ENCODE results near the gene LSMEM2.

LSMEM2 gene

DNA sequence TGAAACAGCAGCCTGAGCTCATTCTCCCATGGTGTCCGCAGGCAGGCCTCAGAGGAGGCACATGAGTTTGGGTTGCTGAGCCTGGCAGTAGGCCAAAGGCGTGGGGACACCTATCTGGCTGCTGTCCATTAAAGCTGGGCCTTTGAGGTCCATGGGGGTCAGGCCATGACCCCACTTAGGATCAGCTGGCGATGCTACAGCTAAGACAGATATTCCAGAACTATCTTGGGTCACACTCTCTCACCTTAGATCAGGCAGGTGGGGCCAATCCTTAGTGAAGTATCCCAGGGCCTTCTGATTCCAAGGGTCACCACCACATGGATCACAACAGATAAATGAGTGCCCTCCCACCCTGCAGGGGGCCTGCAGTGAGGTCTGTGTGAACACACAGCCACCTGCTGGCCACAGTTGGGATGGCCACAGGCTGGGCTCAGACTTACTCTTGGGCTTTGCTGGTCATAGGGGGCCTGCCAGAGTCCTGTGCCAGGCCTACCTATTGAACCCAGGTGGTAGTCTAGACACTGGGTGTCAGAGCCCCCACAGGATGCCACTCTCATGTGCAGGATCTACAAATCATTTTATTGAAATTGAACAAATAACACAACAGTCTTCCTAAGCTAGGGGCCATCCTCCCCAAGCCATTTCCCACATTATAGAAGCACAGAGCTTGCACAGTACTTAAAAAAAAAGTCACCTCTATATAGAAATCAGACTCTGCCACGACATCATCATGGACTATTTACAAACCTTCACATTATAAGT, 45.6 kb downstream of the LSMEM2 start:
- Histone ChIP-seq H2AFZ (ENCODE audit: low read length, unreplicated experiment) (no peak overlapping the region), H3K4me3 (ENCODE audit: low read depth, low read length) (no peak overlapping the region), H3K27ac (ENCODE audit: low read depth, low read length) (no peak overlapping the region), H3K4me1 (ENCODE audit: control insufficient read depth, insufficient read depth, low read length, unreplicated experiment) (peaks cover 35% of the 10 kb centered on the region), H3K79me2 (ENCODE audit: control insufficient read depth, insufficient read depth, low read length, unreplicated experiment) (peaks cover 23% of the 10 kb centered on the region), H3K36me3 (ENCODE audit: insufficient read depth, low read length) (peaks cover under 1% of the 10 kb centered on the region; the same call in 1 of the 2 replicates), H3K27me3 (ENCODE audit: insufficient read depth, low read length) (no peaks in the 10 kb centered on the region)

DNA sequence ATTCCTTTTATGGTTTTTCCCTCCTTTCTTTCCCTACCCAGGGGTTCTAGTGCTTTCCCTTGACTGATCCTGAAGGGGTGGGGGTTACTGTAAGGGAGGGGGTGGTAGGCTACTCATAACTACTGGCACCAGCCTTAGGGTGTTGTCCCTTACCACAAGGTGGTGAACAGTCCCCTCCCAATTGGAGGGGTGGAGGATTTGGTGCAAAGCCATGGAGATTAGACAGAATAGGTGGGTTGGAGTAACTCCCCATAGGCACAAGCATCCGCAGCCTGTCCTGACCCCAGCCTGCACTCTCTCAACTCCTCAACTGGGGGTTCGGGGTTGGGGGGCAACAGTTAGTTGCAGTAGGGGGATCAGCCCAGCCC, 46.2 kb downstream of the LSMEM2 start:
- Histone ChIP-seq H2AFZ (ENCODE audit: low read length, unreplicated experiment) (no peak overlapping the region), H3K27me3 (ENCODE audit: insufficient read depth, low read length) (no peaks in the 10 kb centered on the region), H3K27ac (ENCODE audit: low read depth, low read length) (no peak overlapping the region), H3K4me1 (ENCODE audit: control insufficient read depth, insufficient read depth, low read length, unreplicated experiment) (peaks cover 33% of the 10 kb centered on the region), H3K36me3 (ENCODE audit: insufficient read depth, low read length) (peaks cover 5% of the 10 kb centered on the region; the same call in 1 of the 2 replicates), H3K79me2 (ENCODE audit: control insufficient read depth, insufficient read depth, low read length, unreplicated experiment) (peaks cover 18% of the 10 kb centered on the region), H3K4me3 (ENCODE audit: low read depth, low read length) (no peak overlapping the region)

DNA sequence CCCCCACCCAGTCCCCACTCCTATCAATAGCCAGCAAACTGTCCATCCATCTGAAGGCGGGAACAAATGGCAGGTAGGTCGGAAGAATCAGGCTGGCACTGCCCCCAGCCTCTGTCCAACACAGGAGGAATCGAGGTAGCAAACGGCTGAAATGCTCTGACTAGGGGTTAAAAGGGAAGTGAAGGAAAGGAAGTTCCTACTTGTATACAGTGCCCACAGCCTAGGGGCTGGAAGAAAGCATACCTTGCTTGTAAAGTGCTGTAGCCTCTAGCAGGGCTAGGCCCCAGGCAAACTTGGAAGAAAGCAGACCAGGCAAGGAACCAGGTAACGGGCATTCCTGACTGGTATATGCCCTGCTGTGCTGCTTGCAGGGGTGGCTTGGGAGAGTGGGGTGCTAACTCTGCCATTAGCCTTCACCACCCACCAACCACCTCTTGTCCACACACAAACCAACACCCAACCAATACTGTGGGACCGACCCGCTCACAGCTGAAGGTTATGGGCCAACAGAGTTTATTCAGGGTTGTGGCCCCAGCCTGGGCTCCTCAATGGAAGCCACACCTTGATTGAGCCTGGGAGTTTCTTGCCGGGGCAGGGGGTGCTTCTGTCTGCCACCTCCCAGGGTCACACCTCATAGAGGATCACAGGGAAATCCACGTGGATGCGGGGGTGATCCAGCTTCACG, 46.8 kb downstream of the LSMEM2 start:
- H3K36me3 ChIP-seq (ENCODE audit: insufficient read depth, low read length): peaks cover 7% of the 10 kb centered on the region; the same call in 1 of the 2 replicates
- no peak overlapping the region for H3K4me3 ChIP-seq (ENCODE audit: low read depth, low read length)
- peaks cover 29% of the 10 kb centered on the region for H3K4me1 ChIP-seq (ENCODE audit: control insufficient read depth, insufficient read depth, low read length, unreplicated experiment)
- H2AFZ ChIP-seq (ENCODE audit: low read length, unreplicated experiment): no peak overlapping the region
- H3K79me2 ChIP-seq (ENCODE audit: control insufficient read depth, insufficient read depth, low read length, unreplicated experiment): peaks cover 14% of the 10 kb centered on the region
- no peaks in the 10 kb centered on the region for H3K27me3 ChIP-seq (ENCODE audit: insufficient read depth, low read length)
- H3K27ac ChIP-seq (ENCODE audit: low read depth, low read length): no peak overlapping the region

DNA sequence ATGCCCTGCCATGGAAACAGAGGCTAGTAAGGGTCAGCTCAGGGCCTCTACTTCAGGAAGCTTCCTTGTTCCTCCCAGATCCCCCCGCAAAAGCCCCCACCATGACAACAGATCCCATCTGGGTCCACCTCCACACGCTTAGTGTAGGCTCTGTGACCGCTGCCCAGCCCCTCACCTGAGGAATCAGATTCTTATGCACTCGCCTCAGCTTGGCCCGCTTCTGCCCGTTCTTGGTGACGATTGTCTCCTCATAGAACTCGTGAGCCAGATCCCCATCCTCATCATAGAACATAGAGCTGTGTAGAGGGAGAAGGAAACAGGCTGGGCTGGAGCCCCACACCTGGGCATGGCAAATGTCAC, 47.3 kb downstream of the LSMEM2 start:
- Histone ChIP-seq H3K36me3 (ENCODE audit: insufficient read depth, low read length) (peaks cover 8% of the 10 kb centered on the region; the same call in 1 of the 2 replicates), H3K27ac (ENCODE audit: low read depth, low read length) (no peak overlapping the region), H3K27me3 (ENCODE audit: insufficient read depth, low read length) (no peaks in the 10 kb centered on the region), H3K4me3 (ENCODE audit: low read depth, low read length) (no peak overlapping the region; the same call in 1 of the 2 replicates), H2AFZ (ENCODE audit: low read length, unreplicated experiment) (no peak overlapping the region), H3K79me2 (ENCODE audit: control insufficient read depth, insufficient read depth, low read length, unreplicated experiment) (peaks cover 14% of the 10 kb centered on the region), H3K4me1 (ENCODE audit: control insufficient read depth, insufficient read depth, low read length, unreplicated experiment) (peaks cover 29% of the 10 kb centered on the region)

DNA sequence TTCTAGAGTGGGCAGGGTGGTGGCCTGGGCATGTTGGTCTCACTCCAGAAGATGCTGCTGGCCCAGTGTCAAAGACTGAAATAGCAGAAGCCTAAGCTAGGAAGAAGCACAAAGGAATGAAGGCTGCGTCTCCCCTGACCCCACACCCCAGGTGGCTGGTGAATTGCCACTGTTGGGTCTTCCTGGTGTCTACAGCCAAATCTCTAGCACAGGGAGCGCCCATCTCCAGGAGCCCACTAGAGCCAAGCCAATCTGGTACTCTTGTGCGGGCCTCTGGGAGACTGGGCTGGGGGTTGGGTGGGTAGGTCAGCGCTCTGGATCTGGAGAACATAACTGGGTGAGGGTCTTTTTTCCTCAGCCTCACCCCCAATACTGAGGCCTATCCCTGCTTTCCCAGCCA, 48.2 kb downstream of the LSMEM2 start:
- Histone ChIP-seq H2AFZ (ENCODE audit: low read length, unreplicated experiment) (no peak overlapping the region), H3K27me3 (ENCODE audit: insufficient read depth, low read length) (no peaks in the 10 kb centered on the region), H3K79me2 (ENCODE audit: control insufficient read depth, insufficient read depth, low read length, unreplicated experiment) (peaks cover 20% of the 10 kb centered on the region), H3K36me3 (ENCODE audit: insufficient read depth, low read length) (peaks cover 17% of the 10 kb centered on the region; the same call in 1 of the 2 replicates), H3K4me3 (ENCODE audit: low read depth, low read length) (peak overlapping the region; percentile 87), H3K27ac (ENCODE audit: low read depth, low read length) (no peak overlapping the region), H3K4me1 (ENCODE audit: control insufficient read depth, insufficient read depth, low read length, unreplicated experiment) (peaks cover 24% of the 10 kb centered on the region)

DNA sequence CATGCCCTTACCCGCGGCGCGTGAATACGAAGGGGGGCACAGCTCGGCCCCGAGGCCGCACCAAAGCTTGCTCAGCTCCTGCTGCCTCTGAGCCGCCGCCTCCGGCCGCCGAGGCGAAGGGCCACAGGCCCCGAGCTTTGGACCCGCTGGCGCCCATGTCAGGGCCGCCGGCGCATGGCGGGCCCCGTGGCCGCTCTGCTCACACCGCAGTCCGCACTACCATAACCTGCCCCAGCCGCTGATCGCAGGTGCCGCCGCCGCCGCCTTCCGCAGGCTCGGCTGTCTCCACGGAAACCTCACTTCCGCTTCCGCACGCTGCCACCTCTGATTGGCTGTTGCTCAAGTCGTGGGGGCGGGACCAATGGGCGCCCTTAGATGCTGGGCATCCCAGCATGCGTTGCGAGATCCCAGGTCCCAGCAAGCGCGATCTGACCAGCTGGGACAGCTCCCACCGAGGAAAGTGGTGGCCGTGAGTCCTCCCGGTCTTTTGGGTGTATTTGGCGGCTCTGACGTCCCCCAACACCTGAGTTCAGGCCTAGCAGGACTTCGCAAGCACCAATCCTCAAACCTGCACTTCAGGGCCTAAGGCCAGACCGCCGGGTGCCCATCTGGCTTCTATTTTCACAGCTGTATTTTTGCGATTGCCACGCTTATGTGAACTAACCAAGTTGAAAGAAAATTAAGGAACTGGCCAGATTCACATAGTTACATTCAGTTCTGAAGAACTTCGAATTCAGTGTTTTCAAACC, 49.2 kb downstream of the LSMEM2 start, which contains the start of gene TUSC2:
TUSC2 (minus strand) TSS at position 281 of the 749 bp plus-strand sequence; CDS start at position 157, 124 bp downstream.
- Histone ChIP-seq H3K79me2 (ENCODE audit: control insufficient read depth, insufficient read depth, low read length, unreplicated experiment) (peaks cover 30% of the 10 kb centered on the region), H3K4me1 (ENCODE audit: control insufficient read depth, insufficient read depth, low read length, unreplicated experiment) (peaks cover 17% of the 10 kb centered on the region), H3K4me3 (ENCODE audit: low read depth, low read length) (peak within 1 kb of the TSS; percentile 87), H3K27me3 (ENCODE audit: insufficient read depth, low read length) (no peaks in the 10 kb centered on the region), H3K36me3 (ENCODE audit: insufficient read depth, low read length) (peaks cover 19% of the 10 kb centered on the region; the same call in 1 of the 2 replicates), H2AFZ (ENCODE audit: low read length, unreplicated experiment) (peak within 1 kb of the TSS; percentile 8), H3K27ac (ENCODE audit: low read depth, low read length) (peak within 1 kb of the TSS; percentile 66)

DNA sequence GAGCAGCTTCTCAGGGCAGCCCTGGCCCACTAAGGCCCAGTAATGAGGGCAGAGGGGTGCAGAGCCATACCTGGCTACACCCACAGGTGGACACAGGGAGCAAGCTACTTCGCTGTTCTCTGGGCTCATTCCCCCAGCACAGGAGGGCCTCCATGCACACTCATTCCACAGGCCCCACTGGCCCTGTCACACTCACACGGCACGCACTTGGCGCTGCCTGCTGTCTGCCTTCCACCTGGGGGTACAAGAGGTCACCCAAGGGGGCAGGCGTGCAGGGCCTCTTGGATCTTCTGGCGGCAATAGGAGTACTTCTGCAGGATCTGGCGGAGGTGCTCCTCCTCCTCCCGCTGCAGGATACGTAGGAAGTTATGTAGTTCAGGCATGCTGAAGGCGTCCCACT, 51.4 kb downstream of the LSMEM2 start:
- Histone ChIP-seq H3K79me2 (ENCODE audit: control insufficient read depth, insufficient read depth, low read length, unreplicated experiment) (peaks cover 52% of the 10 kb centered on the region), H3K27me3 (ENCODE audit: insufficient read depth, low read length) (no peaks in the 10 kb centered on the region), H3K4me3 (ENCODE audit: low read depth, low read length) (no peak overlapping the region), H3K4me1 (ENCODE audit: control insufficient read depth, insufficient read depth, low read length, unreplicated experiment) (peaks cover 26% of the 10 kb centered on the region), H3K27ac (ENCODE audit: low read depth, low read length) (no peak overlapping the region), H2AFZ (ENCODE audit: low read length, unreplicated experiment) (no peak overlapping the region), H3K36me3 (ENCODE audit: insufficient read depth, low read length) (peaks cover 19% of the 10 kb centered on the region; the same call in 1 of the 2 replicates)

DNA sequence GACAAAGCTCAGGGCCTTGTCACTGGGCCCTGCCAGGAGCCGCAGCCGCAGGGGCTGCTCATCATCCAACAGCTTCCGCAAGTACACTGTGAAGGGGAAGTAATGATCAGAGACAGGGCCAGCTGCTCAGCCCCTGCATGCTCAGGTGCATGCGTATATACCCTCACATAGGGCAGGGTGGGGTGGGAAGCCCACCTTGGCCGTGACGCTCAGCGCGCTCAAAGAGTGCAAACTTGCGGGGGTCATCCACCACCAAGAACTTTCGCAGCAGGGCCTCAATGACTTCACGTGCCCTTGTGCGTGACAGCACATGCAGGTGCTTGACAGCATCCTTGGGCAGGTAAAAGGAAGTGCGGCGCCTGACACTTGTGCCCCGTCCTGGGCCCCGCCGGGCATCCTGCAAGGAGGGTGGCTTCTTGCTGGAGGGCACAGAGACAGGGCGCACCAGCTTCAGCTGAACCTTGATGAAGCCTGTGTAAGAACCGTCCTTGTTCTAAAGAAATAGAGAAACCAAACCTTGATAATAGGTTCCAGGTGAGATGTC, 52.5 kb downstream of the LSMEM2 start:
- Histone ChIP-seq H3K79me2 (ENCODE audit: control insufficient read depth, insufficient read depth, low read length, unreplicated experiment) (peaks cover 63% of the 10 kb centered on the region), H3K4me1 (ENCODE audit: control insufficient read depth, insufficient read depth, low read length, unreplicated experiment) (peaks cover 31% of the 10 kb centered on the region), H3K36me3 (ENCODE audit: insufficient read depth, low read length) (peaks cover 19% of the 10 kb centered on the region; the same call in 1 of the 2 replicates)

DNA sequence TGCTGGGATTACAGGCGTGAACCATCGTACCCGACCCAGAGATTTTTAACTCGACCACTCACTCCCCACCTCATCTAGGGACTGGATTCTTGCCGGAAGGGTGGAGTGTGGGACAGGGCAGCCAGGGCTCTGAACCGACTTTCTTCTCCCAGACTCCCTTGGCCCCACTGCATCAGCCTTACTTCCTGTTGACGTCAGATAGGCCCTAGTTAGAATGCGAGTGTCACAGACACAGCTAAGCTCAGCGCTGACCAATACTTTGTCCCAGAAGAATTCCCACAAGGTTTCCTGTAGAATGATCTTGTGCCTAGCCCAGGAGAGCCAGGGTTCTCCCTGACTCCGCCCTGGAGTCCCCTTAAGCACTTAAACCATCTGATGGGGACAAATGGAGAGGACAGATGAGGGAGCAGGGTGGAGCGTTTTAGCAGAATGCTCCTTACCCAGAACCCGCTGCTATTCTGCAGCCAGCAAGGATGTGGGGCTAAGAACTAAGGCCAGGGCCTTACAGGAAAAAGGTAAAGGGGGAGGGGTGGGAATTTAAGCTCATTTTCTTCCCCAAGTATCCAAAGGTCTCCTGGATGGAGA, 54.9 kb downstream of the LSMEM2 start:
- H3K27ac ChIP-seq (ENCODE audit: low read depth, low read length): peak overlapping the region; percentile 93
- H3K79me2 ChIP-seq (ENCODE audit: control insufficient read depth, insufficient read depth, low read length, unreplicated experiment): peaks cover 69% of the 10 kb centered on the region
- no peaks in the 10 kb centered on the region for H3K27me3 ChIP-seq (ENCODE audit: insufficient read depth, low read length)
- H3K36me3 ChIP-seq (ENCODE audit: insufficient read depth, low read length): peaks cover 19% of the 10 kb centered on the region; the same call in 1 of the 2 replicates
- H3K4me3 ChIP-seq (ENCODE audit: low read depth, low read length): peak overlapping the region; percentile 94
- peaks cover 34% of the 10 kb centered on the region for H3K4me1 ChIP-seq (ENCODE audit: control insufficient read depth, insufficient read depth, low read length, unreplicated experiment)
- no peak overlapping the region for H2AFZ ChIP-seq (ENCODE audit: low read length, unreplicated experiment)

More for the DNA sequence above, 52.5 kb downstream of the LSMEM2 start:
- Histone ChIP-seq H3K27me3 (ENCODE audit: insufficient read depth, low read length) (no peaks in the 10 kb centered on the region), H3K27ac (ENCODE audit: low read depth, low read length) (no peak overlapping the region), H2AFZ (ENCODE audit: low read length, unreplicated experiment) (no peak overlapping the region), H3K4me3 (ENCODE audit: low read depth, low read length) (no peak overlapping the region)

Measured in ACC112 (cell line).